ENCODE measurements around the gene PSMD11. TPM values are rescaled to one million over a fixed set of nuclear protein-coding genes. Genes with fewer than 3 reads are reported as not detected.

Gene PSMD11
- total RNA-seq, 4 donors from 2014 or later = 37.3 to 48.9 (median 46.8) TPM

GRCh38 chr17:32453370-32453769 lies 9.1 kb downstream of the PSMD11 start:
- Histone ChIP-seq H3K27me3 (no peaks in the 10 kb centered on the region), H3K9me3 (no peaks in the 10 kb centered on the region), H3K4me1 (peaks cover 0 to 9% (median 0%) of the 10 kb centered on the region in 4 donors), H3K36me3 (peaks cover 0 to 95% (median 25%) of the 10 kb centered on the region in 3 donors), H3K27ac (no peak overlapping the region), H3K4me3 (no peak overlapping the region)
- no peak for TF ChIP-seq EP300 (IDR thresholded peaks at IDR 0.05)
- TF ChIP-seq, protein P1, sequence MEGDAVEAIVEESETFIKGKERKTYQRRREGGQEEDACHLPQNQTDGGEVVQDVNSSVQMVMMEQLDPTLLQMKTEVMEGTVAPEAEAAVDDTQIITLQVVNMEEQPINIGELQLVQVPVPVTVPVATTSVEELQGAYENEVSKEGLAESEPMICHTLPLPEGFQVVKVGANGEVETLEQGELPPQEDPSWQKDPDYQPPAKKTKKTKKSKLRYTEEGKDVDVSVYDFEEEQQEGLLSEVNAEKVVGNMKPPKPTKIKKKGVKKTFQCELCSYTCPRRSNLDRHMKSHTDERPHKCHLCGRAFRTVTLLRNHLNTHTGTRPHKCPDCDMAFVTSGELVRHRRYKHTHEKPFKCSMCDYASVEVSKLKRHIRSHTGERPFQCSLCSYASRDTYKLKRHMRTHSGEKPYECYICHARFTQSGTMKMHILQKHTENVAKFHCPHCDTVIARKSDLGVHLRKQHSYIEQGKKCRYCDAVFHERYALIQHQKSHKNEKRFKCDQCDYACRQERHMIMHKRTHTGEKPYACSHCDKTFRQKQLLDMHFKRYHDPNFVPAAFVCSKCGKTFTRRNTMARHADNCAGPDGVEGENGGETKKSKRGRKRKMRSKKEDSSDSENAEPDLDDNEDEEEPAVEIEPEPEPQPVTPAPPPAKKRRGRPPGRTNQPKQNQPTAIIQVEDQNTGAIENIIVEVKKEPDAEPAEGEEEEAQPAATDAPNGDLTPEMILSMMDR (IDR thresholded peaks at IDR 0.05) = no peak
- WGBS, 2 donors = 90 to 97% methylated on average over 2 of the region's 2 CpGs
- DNase-seq (ENCODE audit: low spot score in 2 of 2) = no peak

DNA sequence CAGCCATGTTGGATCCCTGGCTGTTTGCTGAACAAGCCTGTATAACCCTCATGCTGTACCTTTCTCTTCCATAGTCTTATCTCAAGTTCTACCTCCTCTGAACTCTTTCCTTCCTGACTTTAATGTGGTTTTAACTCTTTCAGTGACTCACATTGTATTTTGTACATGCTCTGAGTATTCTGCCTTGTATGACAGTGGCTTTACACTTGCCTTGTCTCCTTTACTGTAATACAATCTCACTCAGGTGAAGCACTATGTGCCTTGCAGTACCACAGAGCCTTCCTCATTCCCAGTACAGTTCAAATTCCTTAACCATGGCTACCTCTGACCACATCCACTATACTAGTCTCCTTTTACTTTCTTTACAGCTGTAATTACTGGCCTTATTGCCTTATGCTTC lies 14.1 kb downstream of the PSMD11 start:
- Histone ChIP-seq H3K27ac (no peak overlapping the region), H3K4me3 (no peak overlapping the region), H3K4me1 (peaks cover 0 to 8% (median 0%) of the 10 kb centered on the region in 4 donors), H3K27me3 (no peaks in the 10 kb centered on the region), H3K36me3 (peaks cover 0 to 90% (median 30%) of the 10 kb centered on the region in 3 donors), H3K9me3 (no peaks in the 10 kb centered on the region)
- no peak for DNase-seq (ENCODE audit: low spot score in 2 of 2)
- no peak for TF ChIP-seq EP300 (IDR thresholded peaks at IDR 0.05)
- TF ChIP-seq POLR2A (IDR thresholded peaks at IDR 0.05) = no peak
- TF ChIP-seq, protein P1 (IDR thresholded peaks at IDR 0.05) = no peak

GRCh38 chr17:32460054-32460453 lies 15.7 kb downstream of the PSMD11 start:
- no peak overlapping the region for H3K4me3 ChIP-seq
- DNase-seq (ENCODE audit: low spot score in 2 of 2) = no peak
- H3K27ac ChIP-seq = no peak overlapping the region
- peaks cover 0 to 8% (median 0%) of the 10 kb centered on the region in 4 donors for H3K4me1 ChIP-seq
- H3K27me3 ChIP-seq = no peaks in the 10 kb centered on the region
- peaks cover 0 to 89% (median 26%) of the 10 kb centered on the region in 3 donors for H3K36me3 ChIP-seq
- 93 to 96% methylated on average over 4 of the region's 4 CpGs for WGBS, 2 donors
- no peaks in the 10 kb centered on the region for H3K9me3 ChIP-seq
- TF ChIP-seq, protein P1 (IDR thresholded peaks at IDR 0.05) = no peak
- TF ChIP-seq EP300 (IDR thresholded peaks at IDR 0.05) (no peak), POLR2A (IDR thresholded peaks at IDR 0.05) (no peak)

DNA sequence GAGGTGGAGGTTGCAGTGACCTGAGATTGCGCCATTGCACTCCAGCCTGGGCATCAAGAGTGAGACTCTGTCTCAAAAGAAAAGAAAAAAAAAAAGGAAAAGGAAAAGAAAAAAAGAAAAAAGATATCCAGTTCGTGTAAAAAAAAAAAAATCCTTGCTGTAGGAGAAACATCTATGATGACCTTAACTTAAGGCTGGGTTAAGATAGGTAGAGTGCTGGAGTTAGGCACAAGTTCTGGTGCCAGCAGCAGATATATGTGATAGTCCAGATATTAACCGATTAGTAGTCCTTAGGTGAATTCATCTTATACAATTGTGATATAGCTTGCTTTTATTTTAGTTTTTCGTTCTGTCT lies 17.2 kb downstream of the PSMD11 start:
- Histone ChIP-seq H3K9me3 (no peaks in the 10 kb centered on the region), H3K4me3 (no peak overlapping the region), H3K4me1 (peaks cover 0 to 8% (median 0%) of the 10 kb centered on the region in 4 donors), H3K27ac (no peak overlapping the region), H3K27me3 (no peaks in the 10 kb centered on the region), H3K36me3 (peaks cover 0 to 89% (median 23%) of the 10 kb centered on the region in 3 donors)
- 64 to 69% methylated on average over 4 of the region's 4 CpGs for WGBS, 2 donors
- TF ChIP-seq, protein P1 (IDR thresholded peaks at IDR 0.05) = no peak
- TF ChIP-seq EP300 (IDR thresholded peaks at IDR 0.05) = no peak
- no peak for TF ChIP-seq POLR2A (IDR thresholded peaks at IDR 0.05)
- DNase-seq (ENCODE audit: low spot score in 2 of 2) = no peak

DNA sequence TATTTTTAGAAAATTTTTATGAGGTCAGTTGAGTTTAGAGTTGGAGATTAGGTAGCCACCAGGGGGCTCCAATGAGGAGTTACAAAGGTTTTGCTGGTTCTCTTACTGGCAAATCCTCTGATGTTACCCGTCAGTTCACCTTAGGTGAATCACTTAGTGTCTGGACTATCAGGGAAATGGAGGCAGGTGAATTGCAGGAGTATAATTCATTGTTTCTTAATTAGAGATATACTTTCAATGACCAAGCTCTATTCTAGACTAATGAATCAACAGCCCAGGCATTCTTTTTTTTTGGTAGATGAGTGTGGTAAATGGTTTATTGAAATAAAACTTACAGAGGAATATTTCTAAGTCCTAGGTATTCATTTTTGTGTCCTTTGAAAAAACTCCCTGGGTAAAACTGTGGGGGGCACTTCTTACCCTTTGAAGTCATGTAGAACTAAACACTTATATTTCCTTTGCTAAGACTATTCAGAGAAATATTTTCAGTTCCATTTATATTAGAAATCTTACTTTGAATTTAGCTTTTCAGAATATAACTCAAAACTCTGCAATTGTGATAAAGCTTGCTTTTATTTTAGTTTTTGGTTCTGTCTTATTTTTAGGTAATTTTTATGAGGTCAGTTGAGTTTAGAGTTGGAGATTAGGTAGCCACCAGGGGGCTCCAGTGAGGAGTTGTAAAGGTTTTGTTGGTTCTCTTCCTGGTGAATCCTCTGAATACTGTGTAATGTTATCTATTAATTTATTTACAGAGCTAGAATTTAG lies 17.7 kb downstream of the PSMD11 start:
- 57 to 58% methylated on average over 1 of the region's 1 CpG for WGBS, 2 donors
- peak in 1 of 2 donors; percentile 45 for DNase-seq (ENCODE audit: low spot score in 2 of 2)
- Histone ChIP-seq H3K4me3 (no peak overlapping the region), H3K36me3 (peaks cover 0 to 89% (median 23%) of the 10 kb centered on the region in 3 donors), H3K4me1 (peaks cover 0 to 8% (median 0%) of the 10 kb centered on the region in 4 donors), H3K27ac (no peak overlapping the region), H3K9me3 (no peaks in the 10 kb centered on the region), H3K27me3 (no peaks in the 10 kb centered on the region)
- TF ChIP-seq, protein P1 (IDR thresholded peaks at IDR 0.05) = peak in 3 of 5 experiments; percentile 31 to 49 (median 42)
- TF ChIP-seq EP300 (IDR thresholded peaks at IDR 0.05) = no peak
